Measurements from ENCODE around the gene HSPA1L.

DNA sequence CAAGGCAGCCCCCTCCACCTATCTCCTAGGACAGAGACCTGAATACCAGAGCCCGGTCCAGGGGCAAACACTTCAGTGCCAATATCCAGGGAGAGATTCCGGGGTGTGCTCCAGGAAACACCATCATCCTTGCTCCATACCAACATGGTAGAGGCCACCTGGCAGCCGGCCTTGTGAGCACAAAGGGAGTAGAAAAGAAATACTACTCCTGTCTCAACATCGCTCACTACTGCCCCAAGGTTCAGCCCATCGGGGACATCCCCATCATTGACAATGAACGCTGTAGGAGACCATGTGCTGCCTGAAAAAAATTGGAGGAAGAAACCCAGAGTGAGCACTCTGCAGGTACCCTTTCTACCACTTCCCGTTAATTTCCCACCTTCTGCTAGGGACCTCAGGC lies 46.1 kb upstream of the HSPA1L start:
- TF ChIP-seq SP1 (IDR thresholded peaks at IDR 0.05), result no peak
- no peak for TF ChIP-seq JUND (IDR thresholded peaks at IDR 0.05)
- TF ChIP-seq CTCF (IDR thresholded peaks at IDR 0.05; ENCODE audit: low read depth, low read length, missing input control), result no peak
- TF ChIP-seq RAD21 (IDR thresholded peaks at IDR 0.05), result no peak
- no peak for TF ChIP-seq ZBTB33 (IDR thresholded peaks at IDR 0.05)
- TF ChIP-seq TAF1 (conservative IDR thresholded peaks at IDR 0.05), result no peak
- no peak for TF ChIP-seq FOXA1 (IDR thresholded peaks at IDR 0.05)
- no peak for TF ChIP-seq YY1 (IDR thresholded peaks at IDR 0.05)
- TF ChIP-seq RXRA (IDR thresholded peaks at IDR 0.05), result no peak
- TF ChIP-seq, protein P1, sequence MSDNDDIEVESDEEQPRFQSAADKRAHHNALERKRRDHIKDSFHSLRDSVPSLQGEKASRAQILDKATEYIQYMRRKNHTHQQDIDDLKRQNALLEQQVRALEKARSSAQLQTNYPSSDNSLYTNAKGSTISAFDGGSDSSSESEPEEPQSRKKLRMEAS (IDR thresholded peaks at IDR 0.05), result no peak
